Stimulated activated CD4-positive, alpha-beta T cell treated with anti-CD3 and anti-CD28 coated beads, Interleukin-2, amount 100 ng/mL, for 4 hours (primary cell): ENCODE measurements around the gene RHOJ.
"Not testable (repeated sequence)": the region's sequence is repeated elsewhere in the genome, so short reads cannot be mapped to it uniquely, and the experiment has no call there.

Experiments
- DNase-seq: peaks from one replicate; pipeline ENCODE4 v3.0.0-alpha.2; 2020; ENCODE audit warnings: low read depth

RHOJ gene

DNA sequence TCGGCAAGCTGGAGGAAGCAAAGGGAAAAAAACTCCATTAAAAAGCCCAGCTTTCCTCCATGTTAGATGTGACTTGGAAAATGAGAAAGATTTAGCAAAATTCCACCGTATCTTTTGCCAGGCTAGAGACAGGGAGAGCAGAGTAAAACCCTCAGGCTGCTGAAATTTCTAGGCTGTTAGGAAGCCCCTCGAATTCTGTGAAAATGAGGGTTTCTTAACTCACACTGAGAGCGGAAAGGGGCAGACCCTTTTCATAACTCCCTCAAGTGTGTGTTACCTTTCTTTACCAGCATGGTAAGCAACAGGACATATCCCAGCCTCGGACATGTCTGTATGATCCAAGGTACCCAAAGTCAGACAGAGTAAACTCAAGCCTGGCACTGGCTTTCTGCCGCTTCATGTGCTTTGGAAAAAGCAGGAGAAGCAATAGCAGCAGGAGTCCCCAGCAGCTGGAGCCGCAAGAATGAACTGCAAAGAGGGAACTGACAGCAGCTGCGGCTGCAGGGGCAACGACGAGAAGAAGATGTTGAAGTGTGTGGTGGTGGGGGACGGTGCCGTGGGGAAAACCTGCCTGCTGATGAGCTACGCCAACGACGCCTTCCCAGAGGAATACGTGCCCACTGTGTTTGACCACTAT, at the start of gene RHOJ:
RHOJ (plus strand) TSS at position 37 of the 637 bp plus-strand sequence; CDS start at position 464, 427 bp downstream.
- no peak for DNase-seq

DNA sequence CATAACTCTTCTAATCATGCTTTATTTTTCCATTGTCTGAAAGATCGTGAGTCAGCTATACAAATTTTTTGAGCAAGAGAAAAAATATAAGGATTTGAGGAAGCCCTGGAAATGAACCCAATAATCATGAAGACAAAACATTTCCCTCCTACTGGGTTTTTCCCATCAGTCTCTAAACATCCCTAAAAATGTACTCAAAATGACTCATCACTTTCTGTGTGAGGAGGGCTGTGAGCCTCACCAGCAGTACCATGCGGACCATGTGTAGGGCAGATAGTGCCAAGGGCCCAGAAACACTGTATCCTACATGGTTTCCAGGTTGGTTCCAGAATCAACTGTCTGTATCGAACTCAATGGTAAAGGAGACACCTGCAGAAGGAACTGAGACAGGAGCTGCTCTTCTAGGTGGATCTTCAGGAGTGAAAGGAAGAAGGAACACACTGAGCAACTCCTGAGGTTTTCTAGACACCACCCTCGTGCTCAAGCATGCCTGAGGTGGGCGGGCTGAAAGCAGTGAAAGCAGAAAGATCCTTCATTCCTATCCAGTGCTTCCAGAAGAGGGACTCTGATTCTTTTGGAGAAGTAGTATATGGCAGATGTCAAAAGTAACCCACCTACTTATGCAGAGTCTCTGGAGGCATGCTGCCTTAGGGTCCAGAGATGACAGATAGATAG, 48.6 kb upstream of the RHOJ start:
- no peak for DNase-seq

DNA sequence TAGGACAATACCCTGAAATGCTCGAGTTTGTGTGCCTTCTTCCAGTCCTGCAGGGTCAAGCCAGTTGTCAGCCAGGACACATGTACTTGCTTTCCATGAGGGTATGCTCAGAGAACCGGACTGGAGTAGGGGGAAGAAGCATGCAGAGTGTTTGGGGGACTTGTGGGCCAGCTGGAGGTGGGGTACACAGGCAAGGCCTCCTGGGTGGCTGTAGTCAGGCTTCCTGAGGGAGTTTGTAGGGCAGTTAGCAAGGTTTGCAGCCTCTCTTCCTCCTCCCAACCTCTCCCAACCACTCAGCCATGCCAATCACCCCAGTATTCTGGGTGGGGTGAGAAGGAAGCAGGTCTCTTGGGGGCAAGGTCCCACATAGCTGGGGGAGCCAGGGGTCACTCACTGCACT, 47.0 kb upstream of the RHOJ start:
- no peak for DNase-seq

DNA sequence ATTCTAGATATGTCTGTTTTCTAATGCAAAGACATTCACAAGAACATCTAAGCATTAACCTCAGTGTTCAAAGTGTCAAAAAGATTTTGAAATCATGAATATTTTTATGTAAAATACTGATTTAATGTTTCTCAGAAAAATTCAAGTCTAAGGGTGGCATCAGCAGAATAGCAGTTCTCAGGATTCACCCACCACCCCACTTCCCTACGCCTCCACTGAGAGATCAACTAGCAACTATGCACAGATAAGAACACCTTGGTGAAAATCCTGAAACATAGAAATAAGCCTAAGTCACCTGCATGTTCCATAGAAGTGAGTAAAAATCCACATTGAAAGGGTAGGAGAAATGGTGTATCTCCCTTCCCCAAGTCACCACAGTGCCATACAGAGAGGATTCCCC, 40.9 kb upstream of the RHOJ start:
- no peak for DNase-seq

DNA sequence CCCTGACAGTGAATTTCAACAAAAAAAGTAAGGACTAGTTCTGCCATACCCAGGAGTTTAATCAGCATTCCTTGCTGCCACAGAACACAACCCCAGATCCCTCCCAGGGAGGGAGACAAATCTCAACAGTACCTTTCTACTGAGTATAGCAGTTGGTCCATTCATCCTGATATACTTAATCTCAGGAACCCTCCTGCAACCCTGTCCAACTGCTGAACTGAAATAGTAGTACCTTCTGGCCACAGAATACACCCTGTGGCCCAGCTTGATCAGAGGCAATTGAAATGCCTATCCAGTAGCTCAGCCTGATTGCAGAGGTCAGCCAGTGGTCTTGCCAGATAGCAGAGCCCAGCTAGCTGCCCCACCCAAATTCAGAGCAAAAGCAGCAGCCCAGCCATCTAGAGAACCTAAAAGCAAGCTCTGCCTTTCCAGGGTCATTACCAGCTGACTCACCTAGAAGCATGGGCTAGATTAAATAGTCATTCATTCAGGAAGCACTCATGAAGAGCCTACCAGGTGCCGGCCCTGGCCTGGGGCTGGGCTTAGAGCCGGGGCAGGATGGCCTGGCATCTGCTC, 40.0 kb upstream of the RHOJ start:
- DNase-seq, result no peak

DNA sequence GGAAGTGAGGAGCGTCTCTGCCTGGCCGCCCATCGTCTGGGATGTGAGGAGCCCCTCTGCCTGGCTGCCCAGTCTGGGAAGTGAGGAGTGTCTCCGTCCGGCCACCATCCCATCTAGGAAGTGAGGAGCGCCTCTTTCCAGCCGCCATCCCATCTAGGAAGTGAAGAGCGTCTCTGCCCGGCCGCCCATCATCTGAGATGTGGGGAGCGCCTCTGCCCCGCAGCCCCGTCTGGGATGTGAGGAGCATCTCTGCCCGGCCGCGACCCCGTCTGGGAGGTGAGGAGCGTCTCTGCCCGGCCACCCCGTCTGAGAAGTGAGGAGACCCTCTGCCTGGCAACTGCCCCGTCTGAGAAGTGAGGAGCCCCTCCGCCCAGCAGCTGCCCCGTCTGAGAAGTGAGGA, 39.0 kb upstream of the RHOJ start:
- not testable (repeated sequence) for DNase-seq

DNA sequence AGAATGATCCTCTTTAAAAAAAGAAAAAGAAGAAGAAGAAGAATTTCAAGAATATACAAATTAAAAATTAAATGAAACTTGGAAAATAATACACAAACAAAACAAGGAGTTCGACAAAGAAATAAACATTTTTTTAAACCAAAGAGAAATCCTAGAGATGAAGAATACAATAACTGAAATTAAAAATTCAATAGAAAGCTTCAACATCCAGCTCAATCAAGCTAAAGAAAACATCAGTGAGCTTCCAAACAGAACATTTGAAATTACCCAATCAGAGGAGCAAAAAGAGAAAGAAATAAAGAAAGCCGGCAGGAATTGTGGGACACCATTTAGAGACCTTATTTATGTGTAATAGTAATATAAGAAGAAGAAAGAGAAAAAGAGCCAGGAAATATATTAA, 37.2 kb upstream of the RHOJ start:
- DNase-seq, result no peak

DNA sequence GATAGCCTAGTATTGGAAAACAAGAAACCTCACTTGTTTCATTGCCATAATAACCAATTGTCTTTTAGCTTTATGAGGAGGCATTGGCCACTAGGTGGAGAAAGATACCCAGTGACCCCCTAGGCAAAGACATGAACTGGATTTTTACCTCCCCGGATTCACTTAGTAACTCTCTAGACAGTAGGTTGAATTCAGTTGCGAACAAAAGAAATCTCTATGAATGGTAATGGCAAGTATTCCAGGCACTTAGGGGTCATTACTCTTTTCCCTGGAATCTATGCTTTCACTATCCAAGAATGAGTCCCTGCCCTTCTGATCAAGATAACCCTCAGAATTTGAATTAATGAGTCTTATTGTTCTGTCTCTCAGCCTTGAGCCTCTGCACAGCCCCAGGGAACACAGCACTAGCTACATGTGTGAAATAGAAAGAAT, 29.5 kb upstream of the RHOJ start:
- DNase-seq, result no peak

DNA sequence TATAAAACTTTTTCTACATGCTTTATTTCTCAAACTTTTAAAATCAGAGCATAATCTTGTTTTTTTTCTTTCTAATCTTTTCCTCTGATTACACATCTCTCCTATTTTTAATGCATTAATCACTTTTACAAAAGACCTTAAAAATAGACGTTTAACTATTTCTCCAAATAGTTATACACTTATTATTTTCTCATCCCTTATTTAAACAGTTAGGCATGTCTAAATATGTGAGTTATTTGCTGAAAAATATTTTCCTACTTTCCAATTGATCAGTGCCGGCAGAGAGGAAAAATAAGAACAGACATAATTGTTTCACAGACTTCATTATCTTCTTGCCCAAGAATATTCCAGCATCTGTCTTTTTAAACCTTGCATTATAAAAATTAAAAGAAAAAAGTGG, 28.7 kb upstream of the RHOJ start:
- no peak for DNase-seq

DNA sequence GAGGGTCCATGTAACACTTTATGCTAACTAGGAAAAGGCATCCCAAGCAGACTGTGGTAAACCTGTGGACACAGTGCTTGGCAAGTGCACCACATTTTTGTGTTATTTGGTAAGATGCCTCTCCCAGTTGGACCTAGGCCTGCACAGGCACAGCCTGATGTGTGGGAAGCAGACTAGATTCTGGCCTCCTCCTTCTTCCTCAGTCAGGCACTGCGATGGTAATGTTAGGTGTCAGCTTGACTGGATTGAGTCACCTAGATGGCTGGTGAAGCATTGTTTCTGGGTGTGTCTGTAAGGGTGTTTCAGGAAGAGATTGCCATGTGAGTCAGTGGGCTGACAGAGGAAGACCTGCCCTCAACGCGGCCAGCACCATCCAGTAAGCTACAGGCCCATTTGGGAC, 25.3 kb upstream of the RHOJ start:
- DNase-seq, result no peak

DNA sequence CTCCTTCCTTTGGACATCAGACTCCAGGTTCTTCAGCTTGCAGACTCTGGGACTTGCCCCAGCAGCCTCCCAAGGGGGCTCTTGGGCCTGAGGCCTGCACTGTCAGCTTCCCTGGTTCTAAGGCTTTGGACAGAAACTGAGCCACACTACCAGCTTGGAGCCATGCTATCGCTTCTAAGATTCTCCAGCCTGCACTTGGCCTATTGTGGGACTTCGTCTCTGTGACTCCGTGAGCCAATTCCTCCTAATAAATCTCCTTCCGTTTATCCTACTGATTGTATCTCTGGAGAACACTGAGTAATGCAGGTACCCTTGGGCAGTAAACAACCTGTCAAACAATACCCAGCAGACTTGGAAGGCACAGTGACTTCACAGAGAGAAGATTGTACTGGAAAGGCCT, 24.9 kb upstream of the RHOJ start:
- no peak for DNase-seq

DNA sequence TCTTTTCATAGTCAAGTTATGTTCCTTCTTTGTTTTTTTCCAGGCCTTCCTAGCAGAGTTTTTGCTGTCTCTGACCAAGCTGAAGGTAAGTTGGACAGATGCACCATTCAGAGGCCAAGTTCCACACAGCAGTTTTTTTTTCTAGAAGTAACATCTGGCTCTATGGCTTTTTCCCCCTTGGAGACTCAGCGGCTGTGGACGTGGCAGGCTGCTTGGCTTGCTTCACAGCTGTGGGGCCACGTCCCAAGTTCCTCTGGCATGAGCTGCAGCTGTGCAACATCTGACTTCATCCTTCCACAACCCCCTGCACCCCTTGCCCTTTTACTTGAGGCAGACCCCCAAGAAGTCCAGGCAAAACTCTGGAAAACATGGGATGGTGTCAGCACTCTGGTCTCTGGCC, 24.2 kb upstream of the RHOJ start:
- no peak for DNase-seq

DNA sequence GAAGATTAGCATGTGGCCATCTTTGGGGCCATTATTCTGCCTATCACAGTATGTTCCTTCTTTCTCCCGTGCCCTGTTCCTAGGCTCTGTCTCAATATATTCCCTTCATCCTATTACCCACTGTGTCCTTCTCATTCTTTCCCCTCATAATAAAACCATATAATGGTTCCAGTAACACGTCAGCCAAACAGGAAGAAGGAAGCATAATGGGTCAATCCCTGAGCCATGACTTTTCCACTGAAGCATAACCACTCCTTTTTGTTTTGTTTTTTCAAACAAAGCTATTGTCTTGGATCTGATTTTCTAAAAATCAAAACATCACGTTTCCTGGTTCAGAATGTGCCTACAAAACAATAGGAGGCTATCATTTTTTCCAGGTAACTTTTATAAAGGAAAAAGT, 21.3 kb upstream of the RHOJ start:
- DNase-seq, result no peak

DNA sequence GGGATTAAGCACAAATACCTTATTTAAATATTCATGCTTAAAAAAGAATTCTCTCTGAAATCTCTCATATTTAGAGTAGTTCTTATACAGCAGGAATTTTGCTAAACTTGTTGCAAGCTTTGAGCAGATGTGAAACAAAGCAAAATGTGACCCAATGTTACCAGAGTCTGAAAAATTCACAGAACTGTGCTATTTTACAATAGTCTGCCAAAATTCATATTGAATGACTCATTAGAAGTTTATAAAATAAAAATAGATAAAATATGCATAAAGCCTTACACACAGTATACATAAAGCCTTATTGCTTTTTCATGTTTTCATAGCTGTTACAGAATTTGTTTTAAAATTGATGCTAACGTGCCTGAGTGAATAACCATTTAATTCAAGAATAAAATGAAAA, 17.8 kb upstream of the RHOJ start:
- no peak for DNase-seq

DNA sequence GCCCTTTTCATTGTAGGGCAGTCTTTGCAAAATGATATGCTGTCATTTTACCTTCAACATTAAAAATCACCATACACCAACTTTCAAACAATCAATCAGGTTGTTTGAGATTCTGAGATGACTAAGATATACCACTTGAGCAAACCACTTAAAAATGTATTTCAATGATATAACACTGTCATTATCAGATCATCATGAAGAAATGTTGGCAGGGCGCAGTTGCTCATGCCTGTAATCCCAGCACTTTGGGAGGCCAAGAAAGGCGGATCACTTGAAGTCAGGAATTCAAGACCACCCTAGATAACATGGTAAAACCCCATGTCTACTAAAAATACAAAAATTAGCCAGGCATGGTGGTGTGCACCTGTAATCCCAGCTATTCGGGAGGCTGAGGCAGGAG, 13.0 kb upstream of the RHOJ start:
- DNase-seq, result no peak

DNA sequence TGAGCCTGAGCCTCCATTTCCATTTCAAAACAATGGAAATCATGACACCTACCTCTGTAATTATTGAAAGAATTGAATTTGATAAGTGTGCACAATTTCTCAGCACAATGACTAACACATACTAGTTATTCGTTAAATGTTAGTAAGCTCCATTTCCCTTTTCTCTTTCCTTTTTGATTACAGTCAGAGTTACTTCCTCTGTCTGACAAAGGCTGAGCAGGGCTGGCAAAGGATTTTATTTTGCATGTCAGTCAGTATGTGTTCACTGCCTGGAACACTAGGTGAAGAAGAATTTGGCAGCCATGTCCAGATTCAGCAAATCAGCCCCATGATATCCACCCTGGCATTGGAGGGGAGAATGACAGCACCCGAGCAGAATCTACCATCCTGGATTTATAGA, 12.2 kb upstream of the RHOJ start:
- no peak for DNase-seq

DNA sequence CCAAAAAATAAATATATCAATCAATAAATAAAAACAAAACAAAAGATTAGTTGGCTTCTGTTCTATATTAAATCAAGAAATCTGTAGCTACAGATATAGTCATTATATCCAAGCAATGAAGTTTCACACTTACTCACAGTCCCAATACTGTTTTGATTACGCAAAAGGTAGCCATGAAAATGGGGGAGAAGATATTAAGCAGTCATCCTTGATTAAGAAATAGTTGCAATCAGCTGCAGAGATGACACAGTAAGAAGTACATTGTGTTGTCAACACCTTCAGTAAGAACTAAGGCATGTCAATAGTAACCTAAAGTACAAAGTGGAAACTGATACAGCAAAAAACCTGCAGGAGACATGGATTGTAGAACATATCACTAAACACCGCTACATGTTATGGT, 11.0 kb upstream of the RHOJ start:
- DNase-seq, result no peak

DNA sequence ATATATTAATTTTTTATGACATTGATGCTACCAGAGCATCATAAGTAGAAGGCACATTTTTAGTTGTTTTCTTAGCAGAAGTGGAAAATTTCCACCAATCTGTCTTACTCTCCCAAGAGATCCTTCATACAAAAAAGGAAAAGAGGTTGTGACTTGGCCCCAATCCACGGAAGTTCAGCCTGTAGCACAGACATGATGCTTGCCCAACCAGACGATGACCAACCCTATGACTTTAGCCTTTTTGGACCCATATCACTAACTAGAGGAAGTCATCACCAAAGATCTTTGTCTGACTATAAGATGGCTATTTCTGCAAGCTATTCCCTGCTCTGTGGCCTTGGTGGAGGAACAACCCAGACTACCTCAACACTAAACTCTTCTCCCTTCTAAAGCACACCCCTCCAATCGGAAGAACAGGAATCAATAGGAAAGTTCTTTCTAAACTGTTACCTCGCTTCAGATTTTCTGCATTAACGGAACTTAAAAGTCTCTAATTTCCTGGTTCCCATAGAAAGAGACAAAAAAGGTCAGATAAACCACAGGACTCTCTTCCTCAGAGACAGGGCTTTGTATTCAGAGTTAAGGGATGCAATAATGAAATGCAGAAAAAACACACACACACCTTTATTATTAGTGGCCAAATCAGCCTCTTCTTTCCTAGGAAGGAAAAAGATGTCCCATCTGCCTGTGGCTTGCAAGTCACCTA, 4.1 kb upstream of the RHOJ start:
- no peak for DNase-seq

DNA sequence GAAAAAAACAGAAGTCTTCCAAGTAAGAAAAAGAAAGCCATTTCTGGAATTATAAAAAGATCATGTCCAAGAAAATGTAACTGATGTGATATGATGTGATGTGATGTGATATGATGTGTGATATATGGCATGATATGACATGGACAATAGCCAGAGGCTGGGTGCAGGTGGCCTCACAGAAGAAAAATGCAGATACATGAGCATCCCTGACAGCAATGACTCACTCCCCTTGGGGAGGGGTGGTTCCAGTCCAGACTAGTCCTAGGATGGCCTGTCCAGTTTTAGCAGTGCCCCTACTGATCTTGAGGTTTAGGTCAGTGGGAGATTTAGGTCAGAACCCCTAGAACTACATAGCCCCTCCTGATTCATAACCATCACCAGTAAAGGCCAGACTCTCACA, 3.5 kb upstream of the RHOJ start:
- DNase-seq, result no peak

DNA sequence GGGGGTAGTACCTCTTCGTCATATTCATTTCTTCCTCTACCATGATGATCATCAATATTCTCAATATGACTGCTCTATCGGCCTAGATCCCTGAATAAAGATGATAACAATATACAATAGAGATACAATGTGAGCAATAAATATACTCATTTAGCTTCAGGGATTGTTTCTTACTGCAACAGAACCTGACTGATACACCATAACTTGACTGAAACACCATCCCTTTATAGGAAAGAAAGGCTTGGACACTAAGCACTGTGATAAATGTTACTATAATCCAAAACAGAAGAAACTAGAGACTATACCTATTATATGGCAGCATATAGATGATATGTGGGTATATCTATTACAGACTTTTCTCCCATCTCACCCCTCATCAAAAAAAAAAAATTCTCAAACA, 1.2 kb upstream of the RHOJ start:
- no peak for DNase-seq

DNA sequence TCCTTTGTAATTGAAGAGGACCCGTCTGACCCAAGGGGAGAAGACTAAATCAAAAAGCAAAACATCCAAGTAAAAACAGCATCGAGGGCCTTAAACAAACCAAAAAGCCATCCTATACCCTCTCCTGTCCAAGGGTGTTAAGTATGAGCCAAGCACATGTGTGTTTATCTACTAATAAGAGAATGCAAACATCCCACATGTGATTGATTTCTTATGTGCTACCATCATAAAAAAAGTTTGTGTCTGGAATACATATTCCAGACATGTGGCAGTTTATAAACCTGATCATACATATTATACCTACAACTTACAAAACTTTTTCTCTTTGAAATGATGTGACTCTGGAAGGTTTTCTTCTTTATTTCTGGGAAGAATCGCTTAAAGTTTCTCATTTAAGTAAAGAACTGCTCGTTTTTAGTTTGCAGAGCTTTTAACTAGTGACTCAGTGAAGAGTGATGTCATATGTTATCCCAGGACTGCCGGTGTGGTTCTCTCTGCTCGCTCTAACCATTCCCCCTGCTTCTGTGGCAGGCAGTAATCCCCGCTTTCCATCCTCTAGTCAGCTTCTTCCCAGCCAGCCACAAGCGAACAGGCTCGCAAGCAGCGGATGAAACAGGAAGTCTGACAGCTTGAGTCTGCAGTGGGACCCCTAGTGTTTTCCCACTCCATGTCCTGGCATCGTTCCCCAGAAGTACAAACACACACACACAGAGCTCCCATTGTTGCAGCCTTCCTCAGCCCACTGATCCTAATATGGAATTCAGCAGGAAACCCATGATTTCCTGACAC, 431 bp upstream of the RHOJ start:
- no peak for DNase-seq

DNA sequence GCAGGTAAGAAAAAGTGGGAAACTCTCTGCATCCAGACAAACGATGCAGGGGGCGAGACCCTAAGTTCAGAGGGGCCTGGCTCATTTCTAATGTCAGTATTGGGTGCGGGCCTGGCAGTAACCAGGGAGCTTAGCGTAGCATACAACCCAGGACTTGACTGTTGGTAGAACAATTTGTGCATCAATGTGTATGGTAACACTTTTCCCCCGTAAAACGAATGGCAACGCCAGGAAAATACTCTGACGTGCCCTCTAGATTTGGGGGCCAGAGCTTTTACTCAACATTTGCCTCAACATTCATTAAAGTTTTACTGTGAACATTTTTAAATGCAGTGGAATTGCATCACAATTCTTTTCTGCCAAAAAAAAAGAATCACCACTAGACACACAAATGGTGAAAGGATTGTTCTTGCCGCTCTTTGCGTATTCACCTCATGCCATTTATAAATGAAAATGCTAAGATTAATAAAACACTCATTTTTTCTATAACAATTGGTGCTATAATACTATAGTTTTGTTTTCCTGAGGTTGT, 867 bp downstream of the RHOJ start:
- DNase-seq, result no peak
